Neural progenitor cell (in vitro differentiated cells): Measurements from ENCODE around the gene ACVR1. TPM values are rescaled to one million over a fixed set of nuclear protein-coding genes. Genes with fewer than 3 reads are reported as not detected.

Experiments used
- DNase-seq: peaks from one replicate; pipeline ENCODE4 v3.0.0-alpha.2; 2016; ENCODE audit warnings: low spot score
- H2AFZ ChIP-seq: fragments of 200-600 bp; sonication (generic); replicated peaks from 2 replicates; pipeline ENCODE4 v1.6.1; 2016; ENCODE audit warnings: antibody characterized with exemption
- H3F3A ChIP-seq: fragments of 200-600 bp; sonication (generic); 2 replicates; pipeline ENCODE4 v1.6.1; 2016; ENCODE audit warnings: antibody characterized with exemption, low read depth
- H3K27ac ChIP-seq: fragments of 200-600 bp; sonication (generic); 2 replicates; pipeline ENCODE4 v1.5.1; 2016; ENCODE audit warnings: mild to moderate bottlenecking
- H3K27me3 ChIP-seq: fragments of 200-600 bp; sonication (generic); 2 replicates; pipeline ENCODE4 v1.6.1; 2016; ENCODE audit warnings: mild to moderate bottlenecking, moderate library complexity
- H3K36me3 ChIP-seq: fragments of 200-600 bp; sonication (generic); 2 replicates; pipeline ENCODE4 v1.5.1; 2016
- H3K4me1 ChIP-seq: fragments of 200-600 bp; sonication (generic); 2 replicates; pipeline ENCODE4 v1.6.1; 2016; ENCODE audit warnings: mixed run types
- H3K4me2 ChIP-seq: fragments of 200-600 bp; sonication (generic); 2 replicates; pipeline ENCODE4 v1.6.1; 2016
- H3K4me3 ChIP-seq: fragments of 200-600 bp; sonication (generic); 2 replicates; pipeline ENCODE4 v1.5.1; 2016
- H3K79me2 ChIP-seq: fragments of 200-600 bp; sonication (generic); 2 replicates; pipeline ENCODE4 v1.6.1; 2016; ENCODE audit warnings: low read depth
- H3K9ac ChIP-seq: fragments of 200-600 bp; sonication (generic); 2 replicates; pipeline ENCODE4 v1.6.1; 2016
- H3K9me3 ChIP-seq: fragments of 200-600 bp; sonication (generic); 2 replicates; pipeline ENCODE4 v1.5.1; 2016; ENCODE audit warnings: low read depth
- H4K20me1 ChIP-seq: fragments of 200-600 bp; sonication (generic); 2 replicates; pipeline ENCODE4 v1.6.1; 2016; ENCODE audit warnings: low read depth
- H3K27ac Mint-ChIP-seq: 3 replicates; pipeline ENCODE4 v1.8.0; 2021; ENCODE audit warnings: mixed read lengths
- H3K27me3 Mint-ChIP-seq: 2 replicates; pipeline ENCODE4 v1.8.0; 2022; ENCODE audit warnings: low read depth, mild to moderate bottlenecking, inconsistent platforms, moderate library complexity, mixed read lengths; ENCODE audit not compliant: insufficient read depth
- H3K36me3 Mint-ChIP-seq: 3 replicates; pipeline ENCODE4 v1.8.0; 2021; ENCODE audit warnings: mixed read lengths
- H3K4me1 Mint-ChIP-seq: 3 replicates; pipeline ENCODE4 v1.8.0; 2021; ENCODE audit warnings: mixed read lengths
- H3K4me3 Mint-ChIP-seq: 3 replicates; pipeline ENCODE4 v1.8.0; 2021; ENCODE audit warnings: mild to moderate bottlenecking, moderate library complexity, mixed read lengths
- H3K9me3 Mint-ChIP-seq: 3 replicates; pipeline ENCODE4 v1.8.0; 2020; ENCODE audit warnings: mixed read lengths
- CTCF ChIP-seq: fragments of 200-600 bp; sonication (generic); IDR thresholded peaks from 2 replicates; pipeline ENCODE4 v1.5.1; 2017; ENCODE audit warnings: antibody characterized with exemption, mild to moderate bottlenecking
- EZH2 ChIP-seq: fragments of 200-600 bp; sonication (generic); IDR thresholded peaks from 2 replicates; pipeline ENCODE4 v1.6.1; 2017; ENCODE audit warnings: antibody characterized with exemption, mild to moderate bottlenecking, moderate library complexity
- EZH2phosphoT487 ChIP-seq: fragments of 200-600 bp; sonication (generic); IDR thresholded peaks from 2 replicates; pipeline ENCODE4 v1.6.1; 2017; ENCODE audit warnings: antibody characterized with exemption
- total RNA-seq: library from RNA; depleted of rRNA; stranded (reverse); fragments of >200 nt; gene quantifications from 2 replicates; pipeline ENCODE4 v1.2.3, GENCODE V29; 2015; ENCODE audit warnings: low replicate concordance

The ACVR1 gene
- total RNA-seq, 1 donor from 2014 or later, result 14.0 TPM

- no peak for TF ChIP-seq EZH2
- TF ChIP-seq CTCF, result no peak
- no peak for TF ChIP-seq EZH2phosphoT487
- no peaks in the 10 kb centered on the region for H3K9me3 Mint-ChIP-seq
- H3F3A ChIP-seq, result no peaks in the 10 kb centered on the region
Measured at GRCh38 chr2:157849591-157849990, 26.5 kb downstream of the ACVR1 start.

GRCh38 chr2:157848213-157848612 lies 27.9 kb downstream of the ACVR1 start:
- Histone ChIP-seq H2AFZ (no peak overlapping the region), H3K9ac (no peak overlapping the region), H3K9me3 (no peaks in the 10 kb centered on the region), H4K20me1 (peaks cover 57% of the 10 kb centered on the region), H3K4me3 (no peak overlapping the region), H3K4me1 (peaks cover 5% of the 10 kb centered on the region), H3K27me3 (no peaks in the 10 kb centered on the region), H3K4me2 (no peak overlapping the region), H3K27ac (no peak overlapping the region), H3K36me3 (peaks cover 5% of the 10 kb centered on the region), H3F3A (no peaks in the 10 kb centered on the region), H3K79me2 (peaks cover 69% of the 10 kb centered on the region)
- TF ChIP-seq EZH2, result no peak
- H3K9me3 Mint-ChIP-seq, result no peaks in the 10 kb centered on the region
- no peaks in the 10 kb centered on the region for H3K27me3 Mint-ChIP-seq
- peaks cover 20% of the 10 kb centered on the region for H3K4me1 Mint-ChIP-seq
- H3K4me3 Mint-ChIP-seq, result no peak overlapping the region
- H3K27ac Mint-ChIP-seq, result no peak overlapping the region
- no peak for DNase-seq
- H3K36me3 Mint-ChIP-seq, result peaks cover 7% of the 10 kb centered on the region

More at GRCh38 chr2:157849591-157849990, 26.5 kb downstream of the ACVR1 start:
- H3K4me2 ChIP-seq, result no peak overlapping the region
- no peaks in the 10 kb centered on the region for H3K9me3 ChIP-seq
- H2AFZ ChIP-seq, result no peak overlapping the region
- H3K4me3 ChIP-seq, result no peak overlapping the region
- H3K79me2 ChIP-seq, result peaks cover 60% of the 10 kb centered on the region
- Mint-ChIP-seq H3K27ac (no peak overlapping the region), H3K4me3 (no peak overlapping the region), H3K27me3 (no peaks in the 10 kb centered on the region), H3K4me1 (peaks cover 22% of the 10 kb centered on the region), H3K36me3 (peaks cover 5% of the 10 kb centered on the region)
- H3K9ac ChIP-seq, result no peak overlapping the region
- H3K36me3 ChIP-seq, result peaks cover 5% of the 10 kb centered on the region
- H4K20me1 ChIP-seq, result peaks cover 55% of the 10 kb centered on the region
- H3K27me3 ChIP-seq, result no peaks in the 10 kb centered on the region
- H3K4me1 ChIP-seq, result peaks cover 9% of the 10 kb centered on the region
- no peak for DNase-seq
- H3K27ac ChIP-seq, result no peak overlapping the region

GRCh38 chr2:157845081-157845480 lies 31.0 kb downstream of the ACVR1 start:
- Mint-ChIP-seq H3K9me3 (no peaks in the 10 kb centered on the region), H3K4me1 (peaks cover 32% of the 10 kb centered on the region), H3K4me3 (no peak overlapping the region), H3K36me3 (peaks cover 4% of the 10 kb centered on the region), H3K27ac (no peak overlapping the region), H3K27me3 (peaks cover 2% of the 10 kb centered on the region)
- no peak for DNase-seq
- Histone ChIP-seq H3F3A (peaks cover 10% of the 10 kb centered on the region), H2AFZ (no peak overlapping the region), H3K27ac (no peak overlapping the region), H3K9me3 (no peaks in the 10 kb centered on the region), H3K36me3 (peaks cover 5% of the 10 kb centered on the region), H3K9ac (no peak overlapping the region), H3K79me2 (peaks cover 77% of the 10 kb centered on the region), H4K20me1 (peaks cover 54% of the 10 kb centered on the region), H3K4me2 (no peak overlapping the region), H3K27me3 (no peaks in the 10 kb centered on the region), H3K4me3 (no peak overlapping the region), H3K4me1 (peaks cover 11% of the 10 kb centered on the region)
- TF ChIP-seq EZH2phosphoT487, result no peak

- Mint-ChIP-seq H3K9me3 (no peaks in the 10 kb centered on the region), H3K4me1 (peaks cover 43% of the 10 kb centered on the region), H3K36me3 (peaks cover 4% of the 10 kb centered on the region), H3K27ac (no peak overlapping the region), H3K27me3 (peaks cover 2% of the 10 kb centered on the region), H3K4me3 (no peak overlapping the region)
- H3K36me3 ChIP-seq, result peaks cover 5% of the 10 kb centered on the region
- H3K27ac ChIP-seq, result no peak overlapping the region
- H3K4me1 ChIP-seq, result peaks cover 20% of the 10 kb centered on the region
- H3K9me3 ChIP-seq, result no peaks in the 10 kb centered on the region
- H3K9ac ChIP-seq, result no peak overlapping the region
- no peak overlapping the region for H3K4me3 ChIP-seq
- DNase-seq, result no peak
- peaks cover 64% of the 10 kb centered on the region for H4K20me1 ChIP-seq
- peaks cover 68% of the 10 kb centered on the region for H3K79me2 ChIP-seq
- no peak overlapping the region for H2AFZ ChIP-seq
- H3K27me3 ChIP-seq, result no peaks in the 10 kb centered on the region
- H3F3A ChIP-seq, result peaks cover 20% of the 10 kb centered on the region
- TF ChIP-seq CTCF, result no peak
- H3K4me2 ChIP-seq, result no peak overlapping the region
Measured at GRCh38 chr2:157843935-157844334, 32.2 kb downstream of the ACVR1 start.
